Endothelial cell of coronary artery (primary cell): ENCODE measurements around the gene SLC6A16. TPM values are rescaled to one million over a fixed set of nuclear protein-coding genes. Genes with fewer than 3 reads are reported as not detected.

Experiments
- total RNA-seq: library from RNA; depleted of rRNA; stranded (reverse); fragments of >200 nt; gene quantifications from 2 replicates; pipeline ENCODE4 v1.2.3, GENCODE V29; 2014

The SLC6A16 gene
- 0.09 and 0.54 TPM in 2 replicates for total RNA-seq

DNA sequence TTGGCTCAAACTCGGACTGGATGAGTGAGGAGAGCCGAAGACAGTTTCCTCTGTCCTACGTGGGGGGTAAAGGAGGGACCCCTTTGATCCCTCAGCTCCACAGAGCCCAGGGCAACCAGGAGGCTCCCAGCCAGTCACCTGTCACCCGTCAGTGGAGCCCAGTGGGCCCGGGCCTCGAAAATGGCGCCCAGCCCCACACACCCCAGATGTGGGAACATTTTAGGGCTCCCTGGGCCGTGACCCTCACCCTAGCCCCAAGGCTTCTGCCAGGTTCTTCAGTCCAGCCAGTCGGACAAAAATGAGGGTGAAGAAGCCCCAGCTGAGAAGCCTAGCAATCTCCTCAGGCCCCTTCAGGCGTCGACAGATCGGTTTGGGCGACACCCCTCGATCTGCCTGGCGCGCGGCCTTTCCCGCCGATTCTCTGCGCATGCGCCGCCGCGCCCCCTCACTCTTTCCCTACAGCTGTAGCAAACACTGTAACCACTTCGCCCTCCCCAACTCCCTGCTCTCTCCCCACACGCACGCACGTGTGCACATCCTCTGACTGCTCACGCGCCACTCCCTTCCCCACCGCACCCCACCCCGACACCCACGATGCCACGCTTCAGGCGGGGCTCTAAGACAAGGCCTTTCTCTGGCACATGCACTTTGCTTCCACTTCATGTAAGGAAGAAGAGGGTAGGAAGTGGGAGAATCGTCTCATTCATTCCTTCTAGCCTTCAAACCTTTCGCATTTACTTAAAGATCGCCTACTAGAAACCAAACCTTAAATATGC, at the start of gene SLC6A16:
TSS of gene SLC6A16 (minus strand) at position 391 of the 776 bp plus-strand sequence. CDS start 13,844 bp downstream, outside the sequence.

DNA sequence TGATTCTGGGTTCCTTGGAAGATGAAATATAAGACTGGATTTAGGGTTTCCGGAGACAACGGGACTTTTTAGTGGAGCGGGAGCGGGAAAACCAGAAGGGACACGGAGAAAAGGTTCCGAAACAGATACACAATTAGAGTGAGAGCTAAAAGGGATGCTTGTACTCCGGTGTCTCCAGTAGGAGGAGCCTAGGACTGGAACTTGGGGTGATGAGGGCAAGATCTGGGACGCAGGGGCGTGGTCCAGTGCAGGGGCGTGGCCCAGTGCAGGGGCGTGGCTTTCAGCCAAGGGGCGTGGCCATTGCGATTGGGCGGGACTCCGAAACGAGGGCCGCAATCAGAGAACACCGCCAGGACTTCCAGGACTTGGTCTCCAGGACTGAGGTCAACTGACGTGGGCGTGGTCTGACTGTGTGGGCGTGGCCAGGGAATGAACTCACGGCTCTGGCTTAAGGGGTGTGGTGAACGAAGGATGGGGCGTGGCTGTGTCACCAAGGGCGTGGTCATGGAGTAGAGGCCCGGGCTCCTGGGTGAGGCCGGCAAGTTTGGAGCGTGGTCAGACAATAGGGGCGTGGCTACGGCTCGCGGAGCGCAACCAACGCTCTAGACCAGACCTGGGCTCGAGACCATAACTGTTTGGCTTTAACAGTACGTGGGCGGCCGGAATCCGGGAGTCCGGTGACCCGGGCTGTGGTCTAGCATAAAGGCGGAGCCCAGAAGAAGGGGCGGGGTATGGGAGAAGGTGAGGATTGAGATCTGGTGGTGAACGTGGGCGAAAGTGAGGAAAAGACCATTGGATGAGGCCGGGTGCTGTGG, 38.5 kb upstream of the SLC6A16 start, which contains the start of gene DKKL1:
TSS of gene DKKL1 (plus strand) at position 610 of the 815 bp plus-strand sequence. CDS start at position 732, 122 bp downstream.

DNA sequence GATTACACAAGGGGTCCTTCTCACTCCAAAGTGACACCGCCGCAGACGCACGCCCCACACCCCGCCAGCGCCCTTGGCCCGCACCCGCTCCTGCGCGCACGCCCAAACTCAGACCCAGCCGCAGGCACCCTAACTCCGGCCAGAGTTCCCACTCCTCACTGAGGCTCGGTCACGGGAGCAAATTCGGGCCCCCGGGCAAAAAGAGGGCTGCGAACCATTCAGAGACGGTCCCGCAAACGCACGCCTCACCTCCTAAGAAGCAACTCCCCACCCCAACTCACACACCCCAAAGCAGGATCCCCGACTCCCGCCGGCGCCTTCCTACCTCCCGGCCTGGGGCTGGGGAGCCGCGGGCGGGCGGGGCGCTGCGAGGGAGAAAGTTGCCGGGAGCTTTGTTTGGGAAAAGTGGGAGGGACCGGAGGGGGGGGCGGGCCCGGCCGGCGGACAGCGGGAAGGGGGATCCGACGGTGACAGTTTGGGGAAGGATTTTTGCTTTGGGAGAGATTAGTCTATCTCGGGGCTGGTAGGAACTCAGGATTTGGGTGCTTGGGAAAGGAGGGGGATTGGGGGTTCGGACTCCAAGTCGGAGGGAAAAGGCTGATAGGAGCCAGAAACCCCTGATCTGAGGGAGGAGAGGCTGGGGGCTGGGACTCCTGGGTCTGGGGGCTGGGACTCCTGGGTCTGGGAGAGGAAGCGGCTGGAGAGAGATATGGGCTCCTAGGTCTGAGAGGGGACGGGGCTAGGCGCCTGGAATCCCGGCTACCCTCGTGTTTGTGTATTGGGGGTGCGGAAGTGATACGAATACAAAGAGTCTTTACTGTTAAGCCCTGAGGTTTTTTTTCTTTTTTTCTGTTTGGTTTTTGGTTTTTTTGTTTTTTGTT, 37.3 kb upstream of the SLC6A16 start, which contains the start of gene TEAD2:
TSS of gene TEAD2 (minus strand) at position 369 of the 881 bp plus-strand sequence. CDS start 2,341 bp downstream, outside the sequence.

DNA sequence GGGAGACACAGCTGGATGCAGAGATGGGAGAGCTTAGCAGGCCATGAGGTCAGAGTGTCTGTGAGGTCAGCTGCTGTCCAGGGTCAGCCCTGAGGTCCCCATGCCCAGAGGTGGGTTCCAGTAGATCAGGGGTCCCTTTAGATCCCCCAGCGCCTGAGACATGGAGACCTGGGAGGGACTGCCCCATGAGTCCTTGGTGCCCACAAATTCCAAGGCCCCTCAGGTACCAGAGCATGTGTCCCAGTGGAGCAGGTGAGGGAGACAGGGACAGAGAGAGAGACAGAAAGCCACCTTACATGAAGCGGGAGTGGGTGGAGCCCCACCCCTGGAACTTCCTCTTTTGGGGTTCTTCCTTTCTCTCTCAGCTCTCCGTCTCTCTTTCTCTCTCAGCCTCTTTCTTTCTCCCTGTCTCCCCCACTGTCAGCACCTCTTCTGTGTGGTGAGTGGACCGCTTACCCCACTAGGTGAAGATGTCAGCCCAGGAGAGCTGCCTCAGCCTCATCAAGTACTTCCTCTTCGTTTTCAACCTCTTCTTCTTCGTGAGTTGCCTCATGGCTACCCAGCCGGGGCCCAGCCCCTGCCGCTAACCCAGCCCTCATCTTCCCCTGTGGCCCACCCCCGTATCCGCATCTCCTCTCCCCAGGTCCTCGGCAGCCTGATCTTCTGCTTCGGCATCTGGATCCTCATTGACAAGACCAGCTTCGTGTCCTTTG, 10.2 kb upstream of the SLC6A16 start, which contains the start of gene CD37:
TSS of gene CD37 (plus strand) at position 336 of the 713 bp plus-strand sequence. CDS start at position 471, 135 bp downstream.

Other genes starting within 250 kb of the SLC6A16 start
- gene SNRNP70, start 239.7 kb downstream of the SLC6A16 start, total RNA-seq, result 181 and 227 TPM in 2 replicates
- 2.1 and 4.7 TPM in 2 replicates for gene LIN7B, start 210.8 kb downstream of the SLC6A16 start, total RNA-seq
- gene C19orf73, start 206.0 kb downstream of the SLC6A16 start, total RNA-seq, result 0.28 and 0.63 TPM in 2 replicates
- gene PPFIA3, start 205.6 kb downstream of the SLC6A16 start, total RNA-seq, result 3.2 and 4.2 TPM in 2 replicates
- gene HRC, start 169.8 kb downstream of the SLC6A16 start, total RNA-seq, result not detected in 2 replicates
- gene TRPM4, start 167.4 kb downstream of the SLC6A16 start, total RNA-seq, result 15.0 and 17.3 TPM in 2 replicates
- not detected in 2 replicates for gene CD37, start 10.2 kb upstream of the SLC6A16 start, total RNA-seq
- 34.4 and 53.1 TPM in 2 replicates for gene TEAD2, start 37.2 kb upstream of the SLC6A16 start, total RNA-seq
- not detected in 2 replicates for gene DKKL1, start 38.7 kb upstream of the SLC6A16 start, total RNA-seq
- gene KASH5, start 63.1 kb upstream of the SLC6A16 start, total RNA-seq, result not detected in 2 replicates
- gene PTH2, start 98.2 kb upstream of the SLC6A16 start, total RNA-seq, result not detected in 2 replicates
- not detected in 2 replicates for gene GFY, start 100.2 kb upstream of the SLC6A16 start, total RNA-seq
- 0.09 TPM in 2 replicates for gene SLC17A7, start 116.3 kb upstream of the SLC6A16 start, total RNA-seq
- gene PIH1D1, start 126.6 kb upstream of the SLC6A16 start, total RNA-seq, result 131 and 146 TPM in 2 replicates
- 31.3 and 66.9 TPM in 2 replicates for gene ALDH16A1, start 128.0 kb upstream of the SLC6A16 start, total RNA-seq
- 1.1 and 1.4 TPM in 2 replicates for gene FLT3LG, start 149.0 kb upstream of the SLC6A16 start, total RNA-seq
- 3,283 and 3,317 TPM in 2 replicates for gene RPL13A, start 162.4 kb upstream of the SLC6A16 start, total RNA-seq
- 3,523 and 3,741 TPM in 2 replicates for gene RPS11, start 171.2 kb upstream of the SLC6A16 start, total RNA-seq
- 64.2 and 84.9 TPM in 2 replicates for gene FCGRT, start 187.5 kb upstream of the SLC6A16 start, total RNA-seq
- 119 and 156 TPM in 2 replicates for gene RCN3, start 202.8 kb upstream of the SLC6A16 start, total RNA-seq